Measurements from ENCODE around the gene INTS4.

DNA sequence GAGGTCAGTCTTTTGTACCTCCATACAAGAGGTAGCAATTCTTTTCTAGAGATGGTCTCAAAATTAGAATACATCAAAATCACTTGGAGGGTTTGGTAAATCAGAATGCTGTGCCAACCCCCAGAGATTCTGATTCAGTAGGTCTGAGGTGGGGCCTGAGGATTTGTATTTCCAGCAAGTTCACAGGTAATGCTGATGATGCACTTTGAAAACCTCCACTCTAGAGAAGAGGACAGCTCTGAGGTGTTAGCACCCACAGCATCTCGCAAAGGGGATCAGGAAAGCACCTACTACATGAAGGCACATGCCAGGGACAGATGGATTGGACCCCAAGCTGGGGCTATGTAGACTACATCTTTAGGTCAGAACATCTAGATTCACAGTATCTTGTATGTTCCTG, 21.4 kb upstream of the INTS4 start:
- no peak for TF ChIP-seq POLR2AphosphoS5 (IDR thresholded peaks at IDR 0.05; ENCODE audit: low read depth, low read length)
- TF ChIP-seq, protein P1, sequence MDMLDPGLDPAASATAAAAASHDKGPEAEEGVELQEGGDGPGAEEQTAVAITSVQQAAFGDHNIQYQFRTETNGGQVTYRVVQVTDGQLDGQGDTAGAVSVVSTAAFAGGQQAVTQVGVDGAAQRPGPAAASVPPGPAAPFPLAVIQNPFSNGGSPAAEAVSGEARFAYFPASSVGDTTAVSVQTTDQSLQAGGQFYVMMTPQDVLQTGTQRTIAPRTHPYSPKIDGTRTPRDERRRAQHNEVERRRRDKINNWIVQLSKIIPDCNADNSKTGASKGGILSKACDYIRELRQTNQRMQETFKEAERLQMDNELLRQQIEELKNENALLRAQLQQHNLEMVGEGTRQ (IDR thresholded peaks at IDR 0.05; ENCODE audit: borderline replicate concordance, low read depth, low read length): no peak
- TF ChIP-seq CTCF (IDR thresholded peaks at IDR 0.05): no peak
- no peak for TF ChIP-seq TAF1 (IDR thresholded peaks at IDR 0.05; ENCODE audit: borderline replicate concordance, low read depth, low read length)
- TF ChIP-seq EP300 (IDR thresholded peaks at IDR 0.05; ENCODE audit: borderline replicate concordance in 1 of 2, low read depth in 1 of 2, low read length in 1 of 2): no peak
- TF ChIP-seq GABPA (IDR thresholded peaks at IDR 0.05; ENCODE audit: low read depth): no peak
- TF ChIP-seq FOXJ3 (CRISPR knock-in tag; IDR thresholded peaks at IDR 0.05): no peak
- TF ChIP-seq NFIC (IDR thresholded peaks at IDR 0.05; ENCODE audit: borderline replicate concordance): no peak

Measured in SK-N-SH (cell line).